SK-MEL-5 (cell line): ENCODE measurements around the gene PRKACA. TPM values are rescaled to one million over a fixed set of nuclear protein-coding genes. Genes with fewer than 3 reads are reported as not detected.
"Not testable (repeated sequence)": the region's sequence is repeated elsewhere in the genome, so short reads cannot be mapped to it uniquely, and the experiment has no call there.

Experiments used
- DNase-seq: peaks from one replicate; pipeline ENCODE4 v3.0.0-alpha.2; 2016; ENCODE audit warnings: low read depth, low spot score
- in situ Hi-C: cut with HindIII; loops from 2 replicates; pipeline ENCODE4 v1.10.0; 2016; ENCODE audit warnings: low sequenced_read_pairs, high pct_unique_total_duplicates, low pct_unique_long_range_greater_than_20kb
- total RNA-seq: library from RNA; depleted of rRNA; stranded (reverse); fragments of >200 nt; shearing (Covaris generic); gene quantifications from 2 replicates; pipeline ENCODE4 v1.2.3, GENCODE V29; 2014

PRKACA gene
- total RNA-seq, 1 experiment from 2014 or later: 15.3 TPM

- DNase-seq: no peak
- in situ Hi-C loops: no loop called here
Observed at GRCh38 chr19:14061751-14062557, 55.6 kb downstream of the PRKACA start, which contains the start of gene PALM3. Gene PALM3, minus strand, starts transcription at chr19:14062076. Its CDS starts 96 bp downstream, at chr19:14061980.

GRCh38 chr19:14061081-14061749, 56.3 kb downstream of the PRKACA start:
- no peak for DNase-seq
- in situ Hi-C loops: no loop called here

GRCh38 chr19:14059652-14060155, 57.9 kb downstream of the PRKACA start:
- in situ Hi-C loops: no loop called here
- DNase-seq: no peak

- no peak for DNase-seq
- in situ Hi-C loops: no loop called here
Observed at GRCh38 chr19:14059093-14059480, 58.5 kb downstream of the PRKACA start.

GRCh38 chr19:14058182-14059092, 59.1 kb downstream of the PRKACA start:
- no peak for DNase-seq
- in situ Hi-C loops: no loop called here

GRCh38 chr19:14056741-14057356, 60.7 kb downstream of the PRKACA start:
- no peak for DNase-seq
- in situ Hi-C loops: no loop called here

- DNase-seq: no peak
- in situ Hi-C loops: no loop called here
Observed at GRCh38 chr19:14056069-14056666, 61.4 kb downstream of the PRKACA start.

GRCh38 chr19:14055396-14055795, 62.2 kb downstream of the PRKACA start:
- in situ Hi-C loops: no loop called here
- no peak for DNase-seq

- in situ Hi-C loops: no loop called here
- DNase-seq: no peak
Observed at GRCh38 chr19:14054721-14055120, 62.8 kb downstream of the PRKACA start.

GRCh38 chr19:14054099-14054498, 63.5 kb downstream of the PRKACA start:
- in situ Hi-C loops: no loop called here
- DNase-seq: no peak

GRCh38 chr19:14053500-14053899, 64.1 kb downstream of the PRKACA start:
- DNase-seq: no peak
- in situ Hi-C loops: no loop called here

- in situ Hi-C loops: no loop called here
Observed at GRCh38 chr19:14053032-14053431, 64.5 kb downstream of the PRKACA start.

GRCh38 chr19:14052470-14052869, 65.1 kb downstream of the PRKACA start:
- in situ Hi-C loops: no loop called here
- no peak for DNase-seq

More at GRCh38 chr19:14053032-14053431, 64.5 kb downstream of the PRKACA start:
- DNase-seq: no peak

- DNase-seq: no peak
- in situ Hi-C loops: no loop called here
Observed at GRCh38 chr19:14051980-14052379, 65.6 kb downstream of the PRKACA start.

- in situ Hi-C loops, DNase-seq: not testable (repeated sequence)
Observed at GRCh38 chr19:14050961-14051360, 66.6 kb downstream of the PRKACA start.

- in situ Hi-C loops: no loop called here
- DNase-seq: no peak
Observed at GRCh38 chr19:14050512-14050911, 67.0 kb downstream of the PRKACA start.
